HepG2 (cell line): ENCODE data around the gene TBC1D14. TPM values are rescaled to one million over a fixed set of nuclear protein-coding genes. Genes with fewer than 3 reads are reported as not detected.

Experiments
- ATAC-seq: fragments of 200-7000 bp; cut with Tn5 transposase; 3 replicates; pipeline ENCODE4 v1.9.1; 2020; ENCODE audit warnings: mild to moderate bottlenecking, moderate library complexity
- BruUV-seq: library from RNA; stranded (reverse); fragments of 400-500 nt; replicated peaks from 2 replicates; lab custom pipeline; 2021; lab: Mats Ljungman, UMichigan
- CTCF ChIA-PET: fragments of 300-600 bp; formaldehyde crosslinking; extraction: SDS; loops from one replicate; lab custom pipeline; 2021; ENCODE audit warnings: low total read pairs, inconsistent platforms, low intra/inter-chr PET ratio; lab: Yijun Ruan, JAX
- POLR2A ChIA-PET: fragments of 350-600 bp; sonication (Branson Sonifier 250); formaldehyde crosslinking; loops from one replicate; lab custom pipeline; 2020; ENCODE audit warnings: antibody characterized with exemption, inconsistent platforms; lab: Yijun Ruan, JAX
- DNase-seq: peaks from one replicate; pipeline ENCODE4 v3.0.0-alpha.2; 2015; ENCODE audit warnings: low spot score
- FAIRE-seq: peaks from 3 replicates; lab custom pipeline; 2011; peaks lifted over from hg19 to GRCh38; lab: Jason Lieb, UNC
- H2AFZ ChIP-seq: one replicate; pipeline ENCODE4 v1.6.1; 2011; ENCODE audit warnings: low read length, inconsistent platforms
- H3K27ac ChIP-seq: fragments of 300-600 bp; 3 replicates; pipeline ENCODE4 v1.8.0; 2011; ENCODE audit warnings: mixed run types, mild to moderate bottlenecking, mixed read lengths, low read length, inconsistent platforms; ENCODE audit not compliant: insufficient read depth; ENCODE audit errors: extremely low read length
- H3K27me3 ChIP-seq, 2 experiments: fragments of 200-600 bp in 1 of 2; 2 replicates in 1 of 2; 3 replicates in 1 of 2; pipeline versions ENCODE4 v1.6.0 to v1.8.0; 2011; ENCODE audit warnings: low read length in 2 of 2, mild to moderate bottlenecking in 2 of 2, moderate library complexity in 2 of 2, inconsistent platforms in 1 of 2; ENCODE audit not compliant: insufficient read depth in 2 of 2, control insufficient read depth in 1 of 2
- H3K36me3 ChIP-seq, 2 experiments: fragments of 200-600 bp in 1 of 2; replicated peaks in 1 of 2; 2 replicates in 1 of 2; 3 replicates in 1 of 2; pipeline versions ENCODE4 v1.5.1 to v1.8.0; 2011; ENCODE audit warnings: low read length in 2 of 2, inconsistent platforms in 1 of 2; ENCODE audit not compliant: insufficient read depth in 2 of 2, control insufficient read depth in 1 of 2
- H3K4me1 ChIP-seq: 2 replicates; pipeline ENCODE4 v1.5.1; 2012; ENCODE audit warnings: low read length, inconsistent platforms; ENCODE audit not compliant: insufficient read depth
- H3K4me2 ChIP-seq: 2 replicates; pipeline ENCODE4 v1.6.0; 2011; ENCODE audit warnings: low read depth, low read length, inconsistent platforms
- H3K4me3 ChIP-seq, 3 experiments: fragments of 200-600 bp in 1 of 3; sonication (generic), shearing (Covaris generic) in 1 of 3; replicated peaks in 1 of 3; 2 replicates each; pipeline ENCODE4 v1.5.1; 2011 to 2016; ENCODE audit warnings: low read length in 3 of 3, inconsistent platforms in 2 of 3, low read depth in 2 of 3, mild to moderate bottlenecking in 2 of 3, control low read depth in 1 of 3, mixed read lengths in 1 of 3; ENCODE audit not compliant: insufficient read depth in 1 of 3
- H3K79me2 ChIP-seq: one replicate; pipeline ENCODE4 v1.6.1; 2011; ENCODE audit warnings: low read length, inconsistent platforms; ENCODE audit not compliant: insufficient read depth
- H3K9ac ChIP-seq: 2 replicates; pipeline ENCODE4 v1.6.0; 2011; ENCODE audit warnings: mild to moderate bottlenecking, low read depth, low read length, inconsistent platforms; ENCODE audit not compliant: insufficient read depth
- H3K9me3 ChIP-seq: 2 replicates; pipeline ENCODE4 v1.5.1; 2012; ENCODE audit warnings: mild to moderate bottlenecking, low read length
- H4K20me1 ChIP-seq: 2 replicates; pipeline ENCODE4 v1.6.0; 2011; ENCODE audit warnings: inconsistent platforms, mild to moderate bottlenecking, low read length, moderate library complexity; ENCODE audit not compliant: insufficient read depth
- ATF2 ChIP-seq: sonication (generic); formaldehyde crosslinking; IDR thresholded peaks from 2 replicates; pipeline ENCODE4 v1.4.0; 2020; ENCODE audit warnings: missing genetic modification reagents
- BCL3 ChIP-seq: sonication (generic); formaldehyde crosslinking; IDR thresholded peaks from 2 replicates; pipeline ENCODE4 v1.5.1; 2020; ENCODE audit warnings: mild to moderate bottlenecking, missing genetic modification reagents, moderate library complexity
- CCDC6 ChIP-seq: sonication (generic); formaldehyde crosslinking; IDR thresholded peaks from 2 replicates; pipeline ENCODE4 v1.8.1; 2022; ENCODE audit warnings: mild to moderate bottlenecking, missing genetic modification reagents, moderate library complexity
- CHD2 ChIP-seq: IDR thresholded peaks from 2 replicates; pipeline ENCODE4 v1.6.1; 2011; ENCODE audit warnings: low read depth, low read length, improper control_type of control experiment
- DZIP1 ChIP-seq: sonication (generic); formaldehyde crosslinking; IDR thresholded peaks from 2 replicates; pipeline ENCODE4 v1.5.0; 2020; ENCODE audit warnings: mild to moderate bottlenecking, missing genetic modification reagents
- ELF1 ChIP-seq: sonication (generic); formaldehyde crosslinking; IDR thresholded peaks from 2 replicates; pipeline ENCODE4 v1.4.0; 2020; ENCODE audit warnings: missing genetic modification reagents
- KLF6 ChIP-seq: IDR thresholded peaks from 2 replicates; pipeline ENCODE4 v1.8.0; 2016; ENCODE audit warnings: missing biosample characterization, missing genetic modification reagents
- POGZ ChIP-seq: sonication (generic); formaldehyde crosslinking; IDR thresholded peaks from 2 replicates; pipeline ENCODE4 v1.4.0; 2020; ENCODE audit warnings: mild to moderate bottlenecking, missing genetic modification reagents
- ZFX ChIP-seq: sonication (generic); formaldehyde crosslinking; IDR thresholded peaks from 2 replicates; pipeline ENCODE4 v1.4.0; 2020; ENCODE audit warnings: mild to moderate bottlenecking, low read depth, missing genetic modification reagents, moderate library complexity
- ZKSCAN1 ChIP-seq: fragments of 150-350 bp; IDR thresholded peaks from 2 replicates; pipeline ENCODE4 v1.6.1; 2014; ENCODE audit warnings: low read length
- ZNF136 ChIP-seq: sonication (generic); formaldehyde crosslinking; IDR thresholded peaks from 2 replicates; pipeline ENCODE4 v1.8.1; 2022; ENCODE audit warnings: low read depth, mild to moderate bottlenecking, moderate library complexity, missing genetic modification reagents
- ZNF773 ChIP-seq: sonication (generic); formaldehyde crosslinking; IDR thresholded peaks from 2 replicates; pipeline ENCODE4 v1.4.0; 2020; ENCODE audit warnings: missing genetic modification reagents, borderline replicate concordance
- WGBS: methylation state at CpG from one replicate; pipeline ENCODE4 v1.1.6; 2017; ENCODE audit warnings: low lambda C conversion rate; 5-methylcytosine and 5-hydroxymethylcytosine counted together
- in situ Hi-C: cut with HindIII; loops from 2 replicates; pipeline ENCODE4 v1.10.0; 2017; ENCODE audit warnings: low pct_unique_long_range_greater_than_20kb; ENCODE audit not compliant: extremely low pct_ligation_motif_present
- intact Hi-C: fragments of 100-400 bp; cut with micrococcal nuclease; formaldehyde crosslinking; loops from one replicate; pipeline ENCODE4 v1.10.0; 2022; ENCODE audit not compliant: unreplicated experiment
- polyA plus RNA-seq, 8 experiments: library from polyadenylated mRNA; depleted of rRNA in 3 of 8; stranded (reverse) in 7 of 8; unstranded in 1 of 8; fragments of >200 nt; fragmentation: Illumina TruSeq in 4 of 8; extraction: Trizol in 4 of 8; gene quantifications; 2 replicates each; pipeline versions ENCODE4 v1.2.1 to v1.2.3, GENCODE V29; 2011 to 2016; ENCODE audit warnings: low read depth in 4 of 8, missing spikeins in 1 of 8, mixed read lengths in 1 of 8; ENCODE audit not compliant: insufficient read depth in 1 of 8
- total RNA-seq, 5 experiments: library from RNA; depleted of rRNA; stranded (reverse); fragments of >200 nt; fragmentation: Illumina TruSeq; extraction: Trizol; gene quantifications; 2 replicates each; pipeline ENCODE4 v1.2.3, GENCODE V29; 2016; ENCODE audit warnings: low read depth in 1 of 5

The TBC1D14 gene
- total and polyA plus RNA-seq, 2 of the 13 experiments (the other 11 are each of a cell fraction or from before 2014, with no cell fraction given) = 29.5 to 46.5 TPM

GRCh38 chr4:6888506-6889071, 21.0 kb upstream of the TBC1D14 start:
- CTCF ChIA-PET = no interaction called here

GRCh38 chr4:6889101-6889735, 20.4 kb upstream of the TBC1D14 start:
- no peak for DNase-seq
- no peak overlapping the region for H3K9ac ChIP-seq
- H3K9me3 ChIP-seq = peaks cover 11% of the 10 kb centered on the region
- peaks cover 30% of the 10 kb centered on the region for H3K4me1 ChIP-seq
- H4K20me1 ChIP-seq = no peaks in the 10 kb centered on the region
- H3K27ac ChIP-seq = no peak overlapping the region
- no peaks in the 10 kb centered on the region for H3K79me2 ChIP-seq
- H3K4me2 ChIP-seq = no peak overlapping the region
- H3K4me3 ChIP-seq = no peak overlapping the region
- H2AFZ ChIP-seq = no peak overlapping the region
- no peak for ATAC-seq
- no peak for FAIRE-seq
- intact Hi-C loops (no loop called here), in situ Hi-C loops (no loop called here)
- no TSS peak for BruUV-seq
- POLR2A ChIA-PET = no interaction called here
- H3K36me3 ChIP-seq = no peaks in the 10 kb centered on the region
- CTCF ChIA-PET = no interaction called here
- no peaks in the 10 kb centered on the region for H3K27me3 ChIP-seq
- 97% methylated on average over 19 of the region's 37 CpGs for WGBS
- TF ChIP-seq DZIP1 (CRISPR knock-in tag) (no peak), BCL3 (CRISPR knock-in tag) (no peak), POGZ (CRISPR knock-in tag) (no peak), ZFX (CRISPR knock-in tag) (no peak), ZNF136 (CRISPR knock-in tag) (no peak)

More at GRCh38 chr4:6888506-6889071, 21.0 kb upstream of the TBC1D14 start:
- intact Hi-C loops (no loop called here), in situ Hi-C loops (no loop called here)
- POLR2A ChIA-PET = no interaction called here
- no peak for TF ChIP-seq CCDC6 (CRISPR knock-in tag)
- TF ChIP-seq ATF2 (CRISPR knock-in tag) = no peak
- no peak for TF ChIP-seq ZNF773
- no peak for TF ChIP-seq CHD2
- no peak for TF ChIP-seq ELF1 (CRISPR knock-in tag)
- no peak for TF ChIP-seq ZKSCAN1
- TF ChIP-seq KLF6 = no peak
- Histone ChIP-seq H3K9ac (no peak overlapping the region), H3K27me3 (no peaks in the 10 kb centered on the region), H3K4me2 (no peak overlapping the region), H3K36me3 (no peaks in the 10 kb centered on the region), H3K4me1 (peaks cover 24% of the 10 kb centered on the region), H3K4me3 (no peak overlapping the region), H2AFZ (no peak overlapping the region), H4K20me1 (no peaks in the 10 kb centered on the region), H3K27ac (no peak overlapping the region), H3K9me3 (peaks cover 11% of the 10 kb centered on the region), H3K79me2 (no peaks in the 10 kb centered on the region)
- 92% methylated on average over 6 of the region's 15 CpGs for WGBS
- ATAC-seq = no peak
- DNase-seq = no peak
- FAIRE-seq = no peak
- BruUV-seq = no TSS peak
